HepG2 (cell line): Measurements from ENCODE around the gene MUTYH. TPM values are rescaled to one million over a fixed set of nuclear protein-coding genes. Genes with fewer than 3 reads are reported as not detected.
A peak's percentile ranks its signal among the peaks of the same experiment; 100 is the strongest.

Experiments
- ARNT2 ChIP-seq: sonication (generic); formaldehyde crosslinking; IDR thresholded peaks from 2 replicates; pipeline ENCODE4 v1.8.0; 2022; ENCODE audit warnings: mild to moderate bottlenecking, low read depth, missing genetic modification reagents, moderate library complexity
- ATM ChIP-seq: fragments of 450-650 bp; IDR thresholded peaks from 2 replicates; pipeline ENCODE4 v1.7.1; 2017; ENCODE audit warnings: mild to moderate bottlenecking, borderline replicate concordance
- FOSL1 ChIP-seq: sonication (generic); formaldehyde crosslinking; IDR thresholded peaks from 2 replicates; pipeline ENCODE4 v1.9.0; 2021; ENCODE audit warnings: missing genetic modification reagents, borderline replicate concordance
- HNRNPL ChIP-seq: fragments of 200-400 bp; formaldehyde crosslinking; IDR thresholded peaks from 2 replicates; pipeline ENCODE4 v1.6.1; 2017; ENCODE audit warnings: mild to moderate bottlenecking, low read depth, low read length
- HNRNPUL1 ChIP-seq: fragments of 200-400 bp; formaldehyde crosslinking; IDR thresholded peaks from 2 replicates; pipeline ENCODE4 v1.6.1; 2017; ENCODE audit warnings: low read depth, mild to moderate bottlenecking, low read length, moderate library complexity
- PHF8 ChIP-seq: sonication (generic); formaldehyde crosslinking; IDR thresholded peaks from 2 replicates; pipeline ENCODE4 v1.5.0; 2020; ENCODE audit warnings: missing genetic modification reagents
- POLR2G ChIP-seq: fragments of 200-400 bp; formaldehyde crosslinking; IDR thresholded peaks from 2 replicates; pipeline ENCODE4 v1.6.1; 2018; ENCODE audit warnings: mild to moderate bottlenecking, low read depth, low read length, moderate library complexity
- REL ChIP-seq: sonication (generic); formaldehyde crosslinking; conservative IDR thresholded peaks from 2 replicates; pipeline ENCODE4 v1.8.0; 2022; ENCODE audit warnings: mild to moderate bottlenecking, missing genetic modification reagents, moderate library complexity
- SMC3 ChIP-seq: IDR thresholded peaks from 2 replicates; pipeline ENCODE4 v1.6.1; 2011; ENCODE audit warnings: low read length, improper control_type of control experiment
- SNAI1 ChIP-seq: sonication (generic); formaldehyde crosslinking; IDR thresholded peaks from 2 replicates; pipeline ENCODE4 v1.5.0; 2020; ENCODE audit warnings: mild to moderate bottlenecking, missing genetic modification reagents, borderline replicate concordance
- ZBTB46 ChIP-seq: sonication (generic); formaldehyde crosslinking; IDR thresholded peaks from 2 replicates; pipeline ENCODE4 v1.4.0; 2020; ENCODE audit warnings: mild to moderate bottlenecking, missing genetic modification reagents, borderline replicate concordance
- ZNF143 ChIP-seq: sonication (generic); formaldehyde crosslinking; IDR thresholded peaks from 2 replicates; pipeline ENCODE4 v1.4.0; 2020; ENCODE audit warnings: missing genetic modification reagents
- ZNF264 ChIP-seq: sonication (generic); formaldehyde crosslinking; IDR thresholded peaks from 2 replicates; pipeline ENCODE4 v1.4.0; 2020; ENCODE audit warnings: missing genetic modification reagents
- ZNF646 ChIP-seq: sonication (generic); formaldehyde crosslinking; IDR thresholded peaks from 2 replicates; pipeline ENCODE4 v1.9.0; 2021; ENCODE audit warnings: mild to moderate bottlenecking, missing genetic modification reagents
- ZSCAN22 ChIP-seq: sonication (generic); formaldehyde crosslinking; IDR thresholded peaks from 2 replicates; pipeline ENCODE4 v1.4.0; 2020; ENCODE audit warnings: mild to moderate bottlenecking, missing genetic modification reagents
- polyA plus RNA-seq, 8 experiments: library from polyadenylated mRNA; depleted of rRNA in 3 of 8; stranded (reverse) in 7 of 8; unstranded in 1 of 8; fragments of >200 nt; fragmentation: Illumina TruSeq in 4 of 8; extraction: Trizol in 4 of 8; gene quantifications; 2 replicates each; pipeline versions ENCODE4 v1.2.1 to v1.2.3, GENCODE V29; 2011 to 2016; ENCODE audit warnings: low read depth in 4 of 8, missing spikeins in 1 of 8, mixed read lengths in 1 of 8; ENCODE audit not compliant: insufficient read depth in 1 of 8
- total RNA-seq, 5 experiments: library from RNA; depleted of rRNA; stranded (reverse); fragments of >200 nt; fragmentation: Illumina TruSeq; extraction: Trizol; gene quantifications; 2 replicates each; pipeline ENCODE4 v1.2.3, GENCODE V29; 2016; ENCODE audit warnings: low read depth in 1 of 5
- TF ChIP-seq, protein P1 (sequence below): IDR thresholded peaks from 2 replicates; pipeline ENCODE4 v1.6.1; 2016; ENCODE audit warnings: missing compliant biosample characterization, missing genetic modification reagents, borderline replicate concordance
- TF ChIP-seq, protein P2 (sequence below): IDR thresholded peaks from 2 replicates; pipeline ENCODE4 v1.6.1; 2016; ENCODE audit warnings: low read depth, control low read depth

MUTYH gene
- total and polyA plus RNA-seq, 2 of the 13 experiments (the other 11 are each of a cell fraction or from before 2014, with no cell fraction given), result 16.3 to 17.1 TPM

DNA sequence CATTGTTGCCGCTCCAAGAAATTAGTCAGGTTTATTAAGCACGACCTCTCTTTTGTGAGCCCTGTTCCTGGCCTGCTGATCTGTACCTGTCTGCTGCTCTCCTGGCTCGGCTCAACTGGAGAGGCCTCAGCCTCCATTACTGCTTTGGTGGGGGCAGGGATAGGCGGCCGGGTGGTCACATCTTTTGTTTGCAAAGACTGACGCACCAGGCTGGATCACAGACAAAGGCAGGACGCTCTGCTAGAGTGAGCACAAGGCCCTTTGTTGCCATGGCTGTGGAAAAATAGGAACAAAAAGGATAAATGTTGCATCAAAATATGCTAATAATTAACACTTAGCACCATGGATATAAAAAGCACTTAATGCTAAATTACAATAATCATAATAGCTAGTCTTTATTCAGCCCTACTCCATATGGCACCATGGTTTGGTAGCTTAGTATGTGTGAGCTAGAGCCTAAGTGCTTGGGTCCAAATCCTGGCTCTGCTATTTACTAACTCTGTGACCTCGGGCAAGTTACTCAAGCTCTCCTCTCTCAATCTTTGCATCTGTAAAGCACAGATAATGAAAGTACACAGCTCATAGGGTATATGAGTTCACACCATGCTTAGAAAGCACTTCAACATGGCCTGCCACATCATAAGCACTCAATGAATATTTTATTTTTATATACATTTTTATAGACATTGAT is 42.4 kb downstream of the MUTYH start (continued):
- no peak for TF ChIP-seq ZNF646 (CRISPR knock-in tag)
- no peak for TF ChIP-seq ZNF264 (CRISPR knock-in tag)
- TF ChIP-seq ATM, result no peak
- TF ChIP-seq, protein P1, sequence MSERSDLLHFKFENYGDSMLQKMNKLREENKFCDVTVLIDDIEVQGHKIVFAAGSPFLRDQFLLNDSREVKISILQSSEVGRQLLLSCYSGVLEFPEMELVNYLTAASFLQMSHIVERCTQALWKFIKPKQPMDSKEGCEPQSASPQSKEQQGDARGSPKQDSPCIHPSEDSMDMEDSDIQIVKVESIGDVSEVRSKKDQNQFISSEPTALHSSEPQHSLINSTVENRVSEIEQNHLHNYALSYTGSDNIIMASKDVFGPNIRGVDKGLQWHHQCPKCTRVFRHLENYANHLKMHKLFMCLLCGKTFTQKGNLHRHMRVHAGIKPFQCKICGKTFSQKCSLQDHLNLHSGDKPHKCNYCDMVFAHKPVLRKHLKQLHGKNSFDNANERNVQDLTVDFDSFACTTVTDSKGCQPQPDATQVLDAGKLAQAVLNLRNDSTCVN, result no peak; the same call in 1 of the 2 replicates
- TF ChIP-seq, protein P2, sequence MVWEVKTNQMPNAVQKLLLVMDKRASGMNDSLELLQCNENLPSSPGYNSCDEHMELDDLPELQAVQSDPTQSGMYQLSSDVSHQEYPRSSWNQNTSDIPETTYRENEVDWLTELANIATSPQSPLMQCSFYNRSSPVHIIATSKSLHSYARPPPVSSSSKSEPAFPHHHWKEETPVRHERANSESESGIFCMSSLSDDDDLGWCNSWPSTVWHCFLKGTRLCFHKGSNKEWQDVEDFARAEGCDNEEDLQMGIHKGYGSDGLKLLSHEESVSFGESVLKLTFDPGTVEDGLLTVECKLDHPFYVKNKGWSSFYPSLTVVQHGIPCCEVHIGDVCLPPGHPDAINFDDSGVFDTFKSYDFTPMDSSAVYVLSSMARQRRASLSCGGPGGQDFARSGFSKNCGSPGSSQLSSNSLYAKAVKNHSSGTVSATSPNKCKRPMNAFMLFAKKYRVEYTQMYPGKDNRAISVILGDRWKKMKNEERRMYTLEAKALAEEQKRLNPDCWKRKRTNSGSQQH (CRISPR knock-in tag), result no peak
- TF ChIP-seq HNRNPL, result no peak
- no peak for TF ChIP-seq SNAI1
- TF ChIP-seq SMC3, result no peak; the same call in 1 of the 2 replicates
- 0 out of 2 replicates have a peak, but pooled peaks have one; percentile 24 for TF ChIP-seq POLR2G
- no peak for TF ChIP-seq REL (CRISPR knock-in tag)
- TF ChIP-seq FOSL1 (CRISPR knock-in tag), result no peak
- TF ChIP-seq ZNF143, result no peak
- peak; percentile 26; the same call in 1 of the 2 replicates for TF ChIP-seq PHF8 (CRISPR knock-in tag)
- TF ChIP-seq HNRNPUL1, result no peak
- TF ChIP-seq ZSCAN22, result no peak
- no peak for TF ChIP-seq ZBTB46 (CRISPR knock-in tag)
- TF ChIP-seq ARNT2 (CRISPR knock-in tag), result no peak
